ENCODE measurements around the gene SEMA3D. TPM values are rescaled to one million over a fixed set of nuclear protein-coding genes. Genes with fewer than 3 reads are reported as not detected.

Gene SEMA3D
- total and polyA plus RNA-seq, 2 experiments from 2014 or later: 1.5 to 7.2 TPM

DNA sequence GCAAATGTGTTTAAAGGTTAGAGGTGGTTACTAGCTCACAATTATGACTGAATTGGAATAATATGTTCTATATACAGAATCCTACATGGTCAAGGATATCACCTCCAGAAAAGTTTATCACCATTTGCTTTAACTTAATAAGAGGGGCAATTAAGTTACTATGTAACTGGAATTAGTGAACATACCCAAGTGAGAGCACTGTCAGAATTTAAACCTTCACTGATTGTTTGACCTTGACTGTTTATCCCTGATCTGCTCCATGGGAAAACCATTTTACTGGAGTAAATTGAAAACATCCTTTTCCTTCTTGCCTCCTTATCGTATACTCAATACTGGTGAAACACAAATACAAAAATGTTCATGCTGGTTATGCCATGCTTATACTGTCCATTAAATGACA lies 107.4 kb downstream of the SEMA3D start:
- no peak for TF ChIP-seq POLR2AphosphoS5 (IDR thresholded peaks at IDR 0.05; ENCODE audit: low read depth)
- no peak for TF ChIP-seq JUNB (IDR thresholded peaks at IDR 0.05; ENCODE audit: unreplicated experiment)
- no peak for TF ChIP-seq ZNF331 (CRISPR knock-in tag; IDR thresholded peaks at IDR 0.05; ENCODE audit: low read depth)
- no peak for TF ChIP-seq STAT1 (IDR thresholded peaks at IDR 0.05; ENCODE audit: unreplicated experiment)
- TF ChIP-seq, protein P1, sequence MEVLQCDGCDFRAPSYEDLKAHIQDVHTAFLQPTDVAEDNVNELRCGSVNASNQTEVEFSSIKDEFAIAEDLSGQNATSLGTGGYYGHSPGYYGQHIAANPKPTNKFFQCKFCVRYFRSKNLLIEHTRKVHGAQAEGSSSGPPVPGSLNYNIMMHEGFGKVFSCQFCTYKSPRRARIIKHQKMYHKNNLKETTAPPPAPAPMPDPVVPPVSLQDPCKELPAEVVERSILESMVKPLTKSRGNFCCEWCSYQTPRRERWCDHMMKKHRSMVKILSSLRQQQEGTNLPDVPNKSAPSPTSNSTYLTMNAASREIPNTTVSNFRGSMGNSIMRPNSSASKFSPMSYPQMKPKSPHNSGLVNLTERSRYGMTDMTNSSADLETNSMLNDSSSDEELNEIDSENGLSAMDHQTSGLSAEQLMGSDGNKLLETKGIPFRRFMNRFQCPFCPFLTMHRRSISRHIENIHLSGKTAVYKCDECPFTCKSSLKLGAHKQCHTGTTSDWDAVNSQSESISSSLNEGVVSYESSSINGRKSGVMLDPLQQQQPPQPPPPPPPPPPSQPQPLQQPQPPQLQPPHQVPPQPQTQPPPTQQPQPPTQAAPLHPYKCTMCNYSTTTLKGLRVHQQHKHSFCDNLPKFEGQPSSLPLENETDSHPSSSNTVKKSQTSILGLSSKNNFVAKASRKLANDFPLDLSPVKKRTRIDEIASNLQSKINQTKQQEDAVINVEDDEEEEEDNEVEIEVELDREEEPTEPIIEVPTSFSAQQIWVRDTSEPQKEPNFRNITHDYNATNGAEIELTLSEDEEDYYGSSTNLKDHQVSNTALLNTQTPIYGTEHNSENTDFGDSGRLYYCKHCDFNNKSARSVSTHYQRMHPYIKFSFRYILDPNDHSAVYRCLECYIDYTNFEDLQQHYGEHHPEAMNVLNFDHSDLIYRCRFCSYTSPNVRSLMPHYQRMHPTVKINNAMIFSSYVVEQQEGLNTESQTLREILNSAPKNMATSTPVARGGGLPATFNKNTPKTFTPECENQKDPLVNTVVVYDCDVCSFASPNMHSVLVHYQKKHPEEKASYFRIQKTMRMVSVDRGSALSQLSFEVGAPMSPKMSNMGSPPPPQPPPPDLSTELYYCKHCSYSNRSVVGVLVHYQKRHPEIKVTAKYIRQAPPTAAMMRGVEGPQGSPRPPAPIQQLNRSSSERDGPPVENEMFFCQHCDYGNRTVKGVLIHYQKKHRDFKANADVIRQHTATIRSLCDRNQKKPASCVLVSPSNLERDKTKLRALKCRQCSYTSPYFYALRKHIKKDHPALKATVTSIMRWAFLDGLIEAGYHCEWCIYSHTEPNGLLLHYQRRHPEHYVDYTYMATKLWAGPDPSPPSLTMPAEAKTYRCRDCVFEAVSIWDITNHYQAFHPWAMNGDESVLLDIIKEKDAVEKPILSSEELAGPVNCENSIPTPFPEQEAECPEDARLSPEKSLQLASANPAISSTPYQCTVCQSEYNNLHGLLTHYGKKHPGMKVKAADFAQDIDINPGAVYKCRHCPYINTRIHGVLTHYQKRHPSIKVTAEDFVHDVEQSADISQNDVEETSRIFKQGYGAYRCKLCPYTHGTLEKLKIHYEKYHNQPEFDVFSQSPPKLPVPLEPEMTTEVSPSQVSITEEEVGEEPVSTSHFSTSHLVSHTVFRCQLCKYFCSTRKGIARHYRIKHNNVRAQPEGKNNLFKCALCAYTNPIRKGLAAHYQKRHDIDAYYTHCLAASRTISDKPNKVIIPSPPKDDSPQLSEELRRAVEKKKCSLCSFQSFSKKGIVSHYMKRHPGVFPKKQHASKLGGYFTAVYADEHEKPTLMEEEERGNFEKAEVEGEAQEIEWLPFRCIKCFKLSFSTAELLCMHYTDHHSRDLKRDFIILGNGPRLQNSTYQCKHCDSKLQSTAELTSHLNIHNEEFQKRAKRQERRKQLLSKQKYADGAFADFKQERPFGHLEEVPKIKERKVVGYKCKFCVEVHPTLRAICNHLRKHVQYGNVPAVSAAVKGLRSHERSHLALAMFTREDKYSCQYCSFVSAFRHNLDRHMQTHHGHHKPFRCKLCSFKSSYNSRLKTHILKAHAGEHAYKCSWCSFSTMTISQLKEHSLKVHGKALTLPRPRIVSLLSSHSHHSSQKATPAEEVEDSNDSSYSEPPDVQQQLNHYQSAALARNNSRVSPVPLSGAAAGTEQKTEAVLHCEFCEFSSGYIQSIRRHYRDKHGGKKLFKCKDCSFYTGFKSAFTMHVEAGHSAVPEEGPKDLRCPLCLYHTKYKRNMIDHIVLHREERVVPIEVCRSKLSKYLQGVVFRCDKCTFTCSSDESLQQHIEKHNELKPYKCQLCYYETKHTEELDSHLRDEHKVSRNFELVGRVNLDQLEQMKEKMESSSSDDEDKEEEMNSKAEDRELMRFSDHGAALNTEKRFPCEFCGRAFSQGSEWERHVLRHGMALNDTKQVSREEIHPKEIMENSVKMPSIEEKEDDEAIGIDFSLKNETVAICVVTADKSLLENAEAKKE (CRISPR knock-in tag; IDR thresholded peaks at IDR 0.05): no peak
- TF ChIP-seq, protein P2, sequence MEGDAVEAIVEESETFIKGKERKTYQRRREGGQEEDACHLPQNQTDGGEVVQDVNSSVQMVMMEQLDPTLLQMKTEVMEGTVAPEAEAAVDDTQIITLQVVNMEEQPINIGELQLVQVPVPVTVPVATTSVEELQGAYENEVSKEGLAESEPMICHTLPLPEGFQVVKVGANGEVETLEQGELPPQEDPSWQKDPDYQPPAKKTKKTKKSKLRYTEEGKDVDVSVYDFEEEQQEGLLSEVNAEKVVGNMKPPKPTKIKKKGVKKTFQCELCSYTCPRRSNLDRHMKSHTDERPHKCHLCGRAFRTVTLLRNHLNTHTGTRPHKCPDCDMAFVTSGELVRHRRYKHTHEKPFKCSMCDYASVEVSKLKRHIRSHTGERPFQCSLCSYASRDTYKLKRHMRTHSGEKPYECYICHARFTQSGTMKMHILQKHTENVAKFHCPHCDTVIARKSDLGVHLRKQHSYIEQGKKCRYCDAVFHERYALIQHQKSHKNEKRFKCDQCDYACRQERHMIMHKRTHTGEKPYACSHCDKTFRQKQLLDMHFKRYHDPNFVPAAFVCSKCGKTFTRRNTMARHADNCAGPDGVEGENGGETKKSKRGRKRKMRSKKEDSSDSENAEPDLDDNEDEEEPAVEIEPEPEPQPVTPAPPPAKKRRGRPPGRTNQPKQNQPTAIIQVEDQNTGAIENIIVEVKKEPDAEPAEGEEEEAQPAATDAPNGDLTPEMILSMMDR (conservative IDR thresholded peaks at IDR 0.05; ENCODE audit: low read depth in 2 of 2): no peak
- Mint-ChIP-seq H3K4me1 (no peaks in the 10 kb centered on the region), H3K27ac (no peak overlapping the region), H3K27me3 (ENCODE audit: insufficient read depth, low read depth, poor library complexity) (no peaks in the 10 kb centered on the region), H3K9me3 (no peaks in the 10 kb centered on the region), H3K36me3 (ENCODE audit: low read depth) (no peaks in the 10 kb centered on the region), H3K4me3 (no peak overlapping the region)
- Histone ChIP-seq H3F3A (replicated peaks; ENCODE audit: low read depth) (no peaks in the 10 kb centered on the region), H4K20me1 (replicated peaks; ENCODE audit: insufficient read depth) (no peaks in the 10 kb centered on the region), H3K36me3 (ENCODE audit: insufficient read depth) (no peaks in the 10 kb centered on the region), H3K27ac (ENCODE audit: low read depth) (no peak overlapping the region), H3K79me2 (replicated peaks; ENCODE audit: insufficient read depth) (no peaks in the 10 kb centered on the region), H3K27me3 (ENCODE audit: insufficient read depth) (no peaks in the 10 kb centered on the region), H3K4me2 (no peak overlapping the region), H3K4me1 (ENCODE audit: insufficient read depth) (no peaks in the 10 kb centered on the region), H3K4me3 (no peak overlapping the region), H3K9me2 (ENCODE audit: insufficient read depth) (no peaks in the 10 kb centered on the region), H2AFZ (no peak overlapping the region)
- ATAC-seq (no peak), DNase-seq (ENCODE audit: low spot score) (no peak)

Measured in GM23338 (cell line).